GM18519 (cell line): ENCODE results near the gene SLC25A34.
"Not testable (repeated sequence)": the region's sequence is repeated elsewhere in the genome, so short reads cannot be mapped to it uniquely, and the experiment has no call there.

Experiments
- ATAC-seq: cut with Tn5 transposase; IDR thresholded peaks from one replicate; pipeline ENCODE4 v1.9.1; 2021; ENCODE audit warnings: mild to moderate bottlenecking, moderate library complexity; ENCODE audit not compliant: unreplicated experiment, low FRiP score

Gene SLC25A34

GRCh38 chr1:15736038-15736891 lies at the start of gene SLC25A34:
Gene SLC25A34, plus strand, starts transcription at chr1:15736258. Its CDS starts 228 bp downstream, at chr1:15736486.
- ATAC-seq, result no peak

GRCh38 chr1:15687446-15687845 lies 48.6 kb upstream of the SLC25A34 start:
- ATAC-seq, result no peak

DNA sequence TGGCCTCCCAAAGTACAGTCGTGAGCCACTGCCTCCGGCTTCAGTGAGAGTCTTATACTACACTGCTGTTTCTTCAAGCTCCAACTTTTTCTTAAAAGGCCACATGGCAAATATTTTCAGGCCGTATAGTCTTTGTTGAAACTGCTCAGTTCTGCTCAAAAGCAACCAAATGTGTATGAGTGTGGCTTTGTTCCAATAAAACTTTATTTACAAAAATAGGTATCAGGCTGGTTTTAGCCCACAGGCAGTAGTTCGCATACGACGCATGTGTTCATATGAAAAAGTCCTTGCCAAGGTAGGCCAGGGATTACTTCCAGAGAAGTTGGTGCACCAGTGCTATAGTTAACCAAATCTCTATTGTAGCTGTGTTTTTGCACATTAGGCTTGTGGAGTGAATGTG lies 45.7 kb upstream of the SLC25A34 start:
- no peak for ATAC-seq

DNA sequence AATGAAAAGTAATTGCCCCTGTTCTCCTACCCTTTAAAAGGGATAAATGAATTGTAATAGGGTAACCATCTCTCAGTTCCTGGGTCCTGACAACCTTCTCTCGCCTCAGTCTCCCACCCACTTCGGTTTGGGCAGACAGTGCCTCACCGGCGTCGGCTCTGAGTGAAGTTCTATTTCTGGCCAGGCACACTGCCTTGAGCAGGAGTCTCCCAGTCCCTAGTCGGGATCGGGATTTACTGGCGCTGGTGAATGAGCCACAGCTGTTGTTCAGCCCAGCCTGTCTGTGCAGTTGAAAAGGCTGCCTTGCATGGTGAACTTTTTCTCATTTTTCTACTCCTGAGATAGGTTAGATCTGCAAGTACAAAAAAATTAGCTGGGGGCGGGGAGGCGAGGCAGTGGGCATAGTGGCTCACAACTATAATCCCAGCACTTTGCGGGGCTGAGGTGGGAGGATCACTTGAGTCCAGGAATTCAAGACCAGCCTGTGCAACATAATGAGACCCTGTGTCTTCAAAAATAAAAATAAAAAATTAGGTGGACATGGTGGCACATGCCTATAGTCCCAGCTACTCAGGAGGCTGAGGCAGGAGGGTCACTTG lies 44.5 kb upstream of the SLC25A34 start:
- ATAC-seq, result no peak

- no peak for ATAC-seq
Observed at GRCh38 chr1:15692121-15692682, 43.9 kb upstream of the SLC25A34 start.

- no peak for ATAC-seq
Observed at GRCh38 chr1:15693371-15693770, 42.7 kb upstream of the SLC25A34 start.

DNA sequence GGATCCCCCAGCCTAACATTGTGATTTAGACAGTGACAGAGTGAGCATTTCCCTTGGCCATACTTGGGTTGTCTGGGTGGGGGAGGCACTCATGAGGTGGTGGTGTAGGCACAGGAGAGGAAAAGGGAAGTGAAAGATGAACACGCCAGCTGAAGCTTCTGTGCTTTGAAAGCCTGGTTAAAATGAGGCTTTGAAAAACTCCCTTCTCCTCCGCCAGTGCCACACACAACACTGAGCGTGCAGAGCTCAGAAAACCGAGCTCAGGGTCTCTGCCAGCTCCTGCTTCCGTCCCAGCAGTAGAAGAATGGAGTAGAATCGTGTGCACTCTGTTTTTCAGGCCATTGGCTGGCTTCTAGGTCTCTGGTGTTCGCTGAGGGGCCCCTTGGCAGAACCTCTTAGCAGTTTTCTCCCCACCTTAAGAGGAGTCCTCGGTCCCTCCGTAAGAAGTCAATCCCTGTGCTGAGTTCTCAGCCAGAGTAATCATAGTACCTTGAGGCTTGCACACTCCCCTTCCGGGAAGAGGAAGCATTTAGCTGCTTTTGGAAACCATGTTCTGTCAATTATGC lies 39.0 kb upstream of the SLC25A34 start:
- peak; percentile 73 for ATAC-seq

GRCh38 chr1:15698201-15698600 lies 37.9 kb upstream of the SLC25A34 start:
- no peak for ATAC-seq

GRCh38 chr1:15699321-15699720 lies 36.7 kb upstream of the SLC25A34 start:
- ATAC-seq, result not testable (repeated sequence)

DNA sequence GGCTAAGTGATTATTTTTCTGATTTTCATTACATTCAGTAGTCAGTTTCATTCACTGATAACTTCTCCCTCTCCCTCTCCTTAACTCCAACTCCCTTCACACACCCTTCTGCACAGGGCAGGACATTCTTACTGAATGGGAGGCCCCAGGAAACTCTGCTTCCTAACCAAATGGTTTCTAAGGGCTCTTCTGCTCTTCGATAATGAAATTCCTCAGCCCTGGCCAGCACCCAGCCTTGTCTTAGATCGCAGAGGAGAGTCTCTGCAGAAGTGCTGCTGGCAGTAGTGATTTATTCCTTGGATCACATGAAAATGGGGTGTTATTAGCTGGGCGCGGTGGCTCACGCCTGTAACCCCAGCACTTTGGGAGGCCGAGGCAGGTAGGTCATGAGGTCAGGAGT lies 35.5 kb upstream of the SLC25A34 start:
- no peak for ATAC-seq

- no peak for ATAC-seq
Observed at GRCh38 chr1:15701784-15702183, 34.3 kb upstream of the SLC25A34 start.

GRCh38 chr1:15702722-15703550 lies 33.1 kb upstream of the SLC25A34 start:
- ATAC-seq, result no peak

GRCh38 chr1:15703562-15703961 lies 32.5 kb upstream of the SLC25A34 start:
- no peak for ATAC-seq

GRCh38 chr1:15704526-15705183 lies 31.4 kb upstream of the SLC25A34 start:
- no peak for ATAC-seq

GRCh38 chr1:15705184-15705566 lies 30.9 kb upstream of the SLC25A34 start:
- no peak for ATAC-seq

DNA sequence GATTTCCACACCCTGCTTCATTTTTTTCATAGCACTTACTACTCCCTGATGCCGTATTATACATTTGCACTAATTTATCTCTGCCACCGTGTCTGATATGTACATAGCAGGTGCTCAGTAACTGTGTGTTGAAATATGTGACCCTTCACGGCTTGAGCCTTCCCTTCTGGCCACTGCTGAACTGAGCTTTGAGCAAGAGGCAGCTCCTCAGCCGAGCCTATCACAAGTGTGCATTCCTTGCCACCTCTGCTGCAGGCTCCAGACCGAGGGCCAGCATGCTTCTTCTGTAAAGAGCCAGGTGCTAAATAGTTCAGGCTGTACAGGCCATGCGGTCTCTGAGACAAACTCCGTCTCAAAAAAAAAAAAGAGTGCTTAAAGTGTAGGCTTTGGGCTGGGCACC lies 29.3 kb upstream of the SLC25A34 start:
- no peak for ATAC-seq

DNA sequence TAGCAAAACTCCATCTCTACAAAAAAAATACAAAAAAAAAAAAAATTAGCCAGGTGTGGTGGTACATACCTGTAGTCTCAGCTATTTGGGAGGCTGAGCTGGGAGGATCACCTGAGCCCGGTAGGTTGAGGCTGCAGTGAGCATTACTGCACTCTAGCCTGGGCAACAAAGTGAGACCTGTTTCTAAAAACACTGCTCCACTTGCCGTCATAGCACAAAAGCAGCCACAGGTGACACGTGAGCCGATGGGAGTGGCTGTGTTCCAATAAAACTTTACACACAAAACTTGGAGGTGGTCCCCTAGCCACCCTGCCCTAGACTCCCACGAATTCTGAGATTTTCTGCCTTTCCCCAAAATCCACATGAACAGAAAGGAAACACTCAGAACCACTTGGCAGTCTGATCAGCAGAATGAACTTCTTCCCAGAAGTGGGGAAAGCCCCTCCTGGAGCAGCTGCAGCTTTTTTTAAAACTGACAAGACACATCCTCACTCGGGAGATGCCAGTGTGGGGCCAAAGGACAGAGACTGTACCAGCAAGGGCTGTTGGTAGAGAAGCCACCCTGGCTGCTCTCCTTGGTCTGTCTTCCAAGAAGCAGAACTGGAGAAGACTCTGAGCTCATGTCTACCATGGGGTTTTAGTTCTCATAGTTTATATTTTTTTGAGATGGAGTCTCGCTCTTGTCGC lies 28.7 kb upstream of the SLC25A34 start:
- no peak for ATAC-seq

- ATAC-seq, result no peak
Observed at GRCh38 chr1:15708486-15709137, 27.4 kb upstream of the SLC25A34 start.

GRCh38 chr1:15709226-15709625 lies 26.8 kb upstream of the SLC25A34 start:
- no peak for ATAC-seq
